DND-41 (cell line): ENCODE data around the gene GABRG3.

ENCODE experiments used
- ATAC-seq: fragments of 200-7000 bp; cut with Tn5 transposase; 3 replicates; pipeline ENCODE4 v1.9.1; 2021; ENCODE audit warnings: low read depth; ENCODE audit not compliant: insufficient read depth
- DNase-seq: peaks from one replicate; pipeline ENCODE4 v3.0.0-alpha.2; 2020
- H2AFZ ChIP-seq: 2 replicates; pipeline ENCODE4 v1.6.0; 2012; ENCODE audit warnings: low read depth, low read length
- H3K27ac ChIP-seq: 2 replicates; pipeline ENCODE4 v1.5.1; 2012; ENCODE audit warnings: low read length, inconsistent platforms
- H3K27me3 ChIP-seq: fragments of 200-600 bp; sonication (generic); 2 replicates; pipeline ENCODE4 v1.6.0; 2012; ENCODE audit warnings: low read length, mild to moderate bottlenecking, inconsistent platforms; ENCODE audit not compliant: insufficient read depth, poor library complexity
- H3K36me3 ChIP-seq: 2 replicates; pipeline ENCODE4 v1.5.1; 2012; ENCODE audit warnings: low read length, inconsistent platforms; ENCODE audit not compliant: insufficient read depth
- H3K4me1 ChIP-seq: 2 replicates; pipeline ENCODE4 v1.5.1; 2012; ENCODE audit warnings: mild to moderate bottlenecking, low read length; ENCODE audit not compliant: insufficient read depth
- H3K4me2 ChIP-seq: 2 replicates; pipeline ENCODE4 v1.6.0; 2012; ENCODE audit warnings: mild to moderate bottlenecking, moderate library complexity, low read length, inconsistent platforms; ENCODE audit not compliant: insufficient read depth
- H3K4me3 ChIP-seq, 2 experiments: fragments of 200-600 bp in 1 of 2; shearing (Covaris generic) in 1 of 2; 2 replicates each; pipeline ENCODE4 v1.5.1; 2012 to 2016; ENCODE audit warnings: inconsistent platforms in 2 of 2, low read length in 2 of 2, mild to moderate bottlenecking in 2 of 2, low read depth in 1 of 2, moderate library complexity in 1 of 2
- H3K79me2 ChIP-seq: 2 replicates; pipeline ENCODE4 v1.6.0; 2012; ENCODE audit warnings: low read length, inconsistent platforms; ENCODE audit not compliant: insufficient read depth
- H3K9ac ChIP-seq: 2 replicates; pipeline ENCODE4 v1.6.0; 2012; ENCODE audit warnings: low read depth, mild to moderate bottlenecking, inconsistent platforms, low read length, moderate library complexity
- H3K9me3 ChIP-seq: 2 replicates; pipeline ENCODE4 v1.5.1; 2012; ENCODE audit warnings: low read length, moderate library complexity, mild to moderate bottlenecking, inconsistent platforms; ENCODE audit not compliant: insufficient read depth, severe bottlenecking
- H4K20me1 ChIP-seq: 2 replicates; pipeline ENCODE4 v1.6.0; 2012; ENCODE audit warnings: low read length; ENCODE audit not compliant: insufficient read depth
- EZH2 ChIP-seq: IDR thresholded peaks from 3 replicates; pipeline ENCODE4 v1.6.1; 2012; ENCODE audit warnings: borderline replicate concordance, low read depth, mild to moderate bottlenecking, moderate library complexity, low read length, inconsistent platforms; ENCODE audit not compliant: severe bottlenecking
- TF ChIP-seq, protein P1 (sequence below): IDR thresholded peaks from 2 replicates; pipeline ENCODE4 v1.5.1; 2012; ENCODE audit warnings: borderline replicate concordance, low read length, moderate library complexity, mild to moderate bottlenecking; ENCODE audit not compliant: poor library complexity, severe bottlenecking; ENCODE audit errors: extremely low read depth

The GABRG3 gene

DNA sequence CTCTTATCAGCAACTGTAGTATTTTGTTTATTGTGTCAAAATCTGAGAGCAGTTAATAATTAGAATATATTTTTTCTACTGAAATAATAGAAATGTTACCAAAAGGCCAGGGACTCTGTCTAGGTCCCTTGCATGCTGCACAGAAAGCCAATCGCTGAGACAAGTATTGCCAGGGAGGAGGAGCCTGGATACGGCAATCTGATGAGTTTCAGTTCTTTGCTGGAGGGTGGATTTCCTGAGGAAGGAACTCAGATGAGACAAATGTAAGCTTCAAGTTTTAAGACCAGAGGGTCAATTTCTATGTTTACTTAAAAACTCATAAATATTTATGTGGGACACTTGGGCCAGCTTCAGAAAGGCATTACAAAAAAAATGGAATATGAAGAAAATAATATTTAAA is 252.2 kb downstream of the GABRG3 start:
- no peak overlapping the region for H3K4me2 ChIP-seq

DNA sequence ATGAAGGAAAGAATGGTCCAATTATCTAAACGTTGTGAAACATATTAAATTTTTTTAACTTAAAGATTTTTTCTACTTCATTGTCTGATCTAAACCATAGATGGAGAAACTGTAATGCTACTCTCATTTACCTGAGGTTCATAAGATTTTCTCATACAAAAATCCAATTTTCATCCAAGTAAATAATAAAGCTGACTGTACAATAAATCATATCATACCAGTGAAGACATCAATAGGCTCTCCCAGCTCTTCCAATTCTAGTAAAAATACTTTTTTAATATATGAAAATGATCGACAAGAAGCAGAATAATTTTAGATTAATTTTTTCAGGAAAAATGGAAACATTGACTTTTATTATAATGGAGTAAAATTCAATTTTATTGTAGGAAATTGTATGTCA is 260.8 kb downstream of the GABRG3 start:
- Histone ChIP-seq H3K4me2 (no peak overlapping the region), H4K20me1 (no peaks in the 10 kb centered on the region), H2AFZ (no peak overlapping the region), H3K27ac (no peak overlapping the region), H3K27me3 (no peaks in the 10 kb centered on the region), H3K36me3 (no peaks in the 10 kb centered on the region), H3K4me1 (no peaks in the 10 kb centered on the region), H3K79me2 (no peaks in the 10 kb centered on the region), H3K9me3 (no peaks in the 10 kb centered on the region), H3K9ac (no peak overlapping the region), H3K4me3 (no peak overlapping the region)
- TF ChIP-seq, protein P1, sequence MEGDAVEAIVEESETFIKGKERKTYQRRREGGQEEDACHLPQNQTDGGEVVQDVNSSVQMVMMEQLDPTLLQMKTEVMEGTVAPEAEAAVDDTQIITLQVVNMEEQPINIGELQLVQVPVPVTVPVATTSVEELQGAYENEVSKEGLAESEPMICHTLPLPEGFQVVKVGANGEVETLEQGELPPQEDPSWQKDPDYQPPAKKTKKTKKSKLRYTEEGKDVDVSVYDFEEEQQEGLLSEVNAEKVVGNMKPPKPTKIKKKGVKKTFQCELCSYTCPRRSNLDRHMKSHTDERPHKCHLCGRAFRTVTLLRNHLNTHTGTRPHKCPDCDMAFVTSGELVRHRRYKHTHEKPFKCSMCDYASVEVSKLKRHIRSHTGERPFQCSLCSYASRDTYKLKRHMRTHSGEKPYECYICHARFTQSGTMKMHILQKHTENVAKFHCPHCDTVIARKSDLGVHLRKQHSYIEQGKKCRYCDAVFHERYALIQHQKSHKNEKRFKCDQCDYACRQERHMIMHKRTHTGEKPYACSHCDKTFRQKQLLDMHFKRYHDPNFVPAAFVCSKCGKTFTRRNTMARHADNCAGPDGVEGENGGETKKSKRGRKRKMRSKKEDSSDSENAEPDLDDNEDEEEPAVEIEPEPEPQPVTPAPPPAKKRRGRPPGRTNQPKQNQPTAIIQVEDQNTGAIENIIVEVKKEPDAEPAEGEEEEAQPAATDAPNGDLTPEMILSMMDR = no peak
- no peak for TF ChIP-seq EZH2
- DNase-seq (no peak), ATAC-seq (no peak)

More for the DNA sequence above, 252.2 kb downstream of the GABRG3 start:
- Histone ChIP-seq H2AFZ (no peak overlapping the region), H3K36me3 (no peaks in the 10 kb centered on the region), H3K79me2 (no peaks in the 10 kb centered on the region), H3K4me3 (no peak overlapping the region), H3K9ac (no peak overlapping the region), H3K4me1 (no peaks in the 10 kb centered on the region), H4K20me1 (no peaks in the 10 kb centered on the region), H3K27me3 (no peaks in the 10 kb centered on the region), H3K27ac (no peak overlapping the region), H3K9me3 (no peaks in the 10 kb centered on the region)
- DNase-seq (no peak), ATAC-seq (no peak)
- TF ChIP-seq EZH2 = no peak
- TF ChIP-seq, protein P1 = no peak

DNA sequence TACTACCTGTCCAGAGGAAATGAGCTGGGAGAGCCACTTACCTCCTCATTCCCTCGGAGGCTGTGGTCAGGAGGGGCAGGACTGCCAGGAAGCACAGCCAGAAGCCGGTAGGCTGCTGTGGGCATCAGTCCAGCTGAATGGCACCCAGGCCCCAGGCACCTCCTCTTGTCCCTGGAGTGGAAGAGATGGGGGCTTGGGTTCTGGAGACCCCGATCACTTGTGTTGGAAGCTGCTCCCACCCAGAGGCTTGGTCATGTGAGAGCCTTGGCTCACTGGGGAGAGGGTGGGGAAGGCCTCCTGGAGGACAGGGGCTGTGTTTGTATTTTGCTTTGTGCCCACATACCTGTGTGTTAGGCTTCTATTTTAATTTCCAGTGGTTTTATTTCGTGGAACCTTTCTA is 261.9 kb downstream of the GABRG3 start:
- Histone ChIP-seq H3K36me3 (no peaks in the 10 kb centered on the region), H3K4me2 (no peak overlapping the region), H3K79me2 (no peaks in the 10 kb centered on the region), H3K27me3 (no peaks in the 10 kb centered on the region), H3K4me3 (no peak overlapping the region), H3K9me3 (no peaks in the 10 kb centered on the region), H3K27ac (no peak overlapping the region), H3K4me1 (peaks cover 2% of the 10 kb centered on the region; the same call in 1 of the 2 replicates), H2AFZ (no peak overlapping the region), H4K20me1 (no peaks in the 10 kb centered on the region), H3K9ac (no peak overlapping the region)
- ATAC-seq (no peak), DNase-seq (no peak)
- TF ChIP-seq, protein P1 = no peak
- no peak for TF ChIP-seq EZH2

DNA sequence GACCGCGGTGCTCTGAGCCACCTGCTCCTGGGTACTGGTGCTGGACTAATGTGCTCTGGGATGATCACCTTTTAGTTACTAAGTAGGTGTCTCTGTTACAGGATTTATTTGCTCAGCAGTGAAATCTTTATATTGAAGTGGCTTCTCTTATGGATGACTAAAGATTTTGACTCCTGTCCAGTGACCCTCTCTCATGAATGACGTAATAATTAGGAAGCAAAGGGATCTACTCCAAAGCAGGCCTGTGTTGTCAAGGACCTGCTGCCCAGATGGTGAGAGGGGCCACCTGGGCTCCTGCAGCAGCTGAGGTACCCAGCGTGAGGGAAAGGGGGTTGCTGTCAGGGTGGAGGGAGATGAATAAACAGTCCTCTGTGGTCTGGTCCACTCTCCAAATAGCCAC is 263.6 kb downstream of the GABRG3 start:
- no peak overlapping the region for H3K4me3 ChIP-seq
- no peaks in the 10 kb centered on the region for H3K36me3 ChIP-seq
- no peak for TF ChIP-seq EZH2
- TF ChIP-seq, protein P1 = no peak
- no peaks in the 10 kb centered on the region for H3K79me2 ChIP-seq
- DNase-seq (no peak), ATAC-seq (no peak)
- H3K9ac ChIP-seq = no peak overlapping the region
- H3K27ac ChIP-seq = no peak overlapping the region
- H3K9me3 ChIP-seq = no peaks in the 10 kb centered on the region
- no peaks in the 10 kb centered on the region for H4K20me1 ChIP-seq
- H2AFZ ChIP-seq = no peak overlapping the region
- H3K4me1 ChIP-seq = peaks cover 2% of the 10 kb centered on the region; the same call in 1 of the 2 replicates
- H3K27me3 ChIP-seq = no peaks in the 10 kb centered on the region
- H3K4me2 ChIP-seq = no peak overlapping the region
